ENCODE data around the gene DEPP1.

The DEPP1 gene

GRCh38 chr10:45004661-45005060, 26.1 kb upstream of the DEPP1 start:
- DNase-seq (ENCODE audit: extremely low read depth, low read depth), result no peak
- no peak for TF ChIP-seq CTCF (IDR thresholded peaks at IDR 0.05; ENCODE audit: low read depth, low read length)

- DNase-seq (ENCODE audit: extremely low read depth, low read depth), result no peak
- TF ChIP-seq CTCF (IDR thresholded peaks at IDR 0.05; ENCODE audit: low read depth, low read length), result no peak
These were observed 24.9 kb upstream of the DEPP1 start for GRCh38 chr10:45003432-45004000.

- no peak; the same call in none of the 2 replicates for TF ChIP-seq CTCF (IDR thresholded peaks at IDR 0.05; ENCODE audit: low read depth, low read length)
- no peak for DNase-seq (ENCODE audit: extremely low read depth, low read depth)
These were observed 23.0 kb upstream of the DEPP1 start for GRCh38 chr10:45001381-45002148.

GRCh38 chr10:45000752-45001380, 22.3 kb upstream of the DEPP1 start, which contains the start of gene ZNF22:
Gene ZNF22, plus strand, starts transcription at chr10:45000923. Its CDS starts 2,446 bp downstream, at chr10:45003369.
- DNase-seq (ENCODE audit: extremely low read depth, low read depth), result no peak

GRCh38 chr10:45000138-45000751, 21.6 kb upstream of the DEPP1 start:
- TF ChIP-seq CTCF (IDR thresholded peaks at IDR 0.05; ENCODE audit: low read depth, low read length), result no peak

More at GRCh38 chr10:45000752-45001380, 22.3 kb upstream of the DEPP1 start, which contains the start of gene ZNF22:
- TF ChIP-seq CTCF (IDR thresholded peaks at IDR 0.05; ENCODE audit: low read depth, low read length), result no peak; the same call in 1 of the 2 replicates

GRCh38 chr10:44998146-44998631, 19.6 kb upstream of the DEPP1 start:
- no peak for TF ChIP-seq CTCF (IDR thresholded peaks at IDR 0.05; ENCODE audit: low read depth, low read length)
- no peak for DNase-seq (ENCODE audit: extremely low read depth, low read depth)

More at GRCh38 chr10:45000138-45000751, 21.6 kb upstream of the DEPP1 start:
- peak; percentile 60 for DNase-seq (ENCODE audit: extremely low read depth, low read depth)

Data from AG09319 (cell line).